ENCODE results near the gene SLC6A3.

Gene SLC6A3

GRCh38 chr5:1445313-1445688, at the start of gene SLC6A3:
SLC6A3 (minus strand) TSS chr5:1445440; CDS start chr5:1443197, 2,243 bp downstream.
- peak; percentile 64 for DNase-seq

- DNase-seq = no peak
Measured at GRCh38 chr5:1493941-1494340, 48.7 kb upstream of the SLC6A3 start.

- no peak for DNase-seq
Measured at GRCh38 chr5:1493413-1493812, 48.2 kb upstream of the SLC6A3 start.

- no peak for DNase-seq
Measured at GRCh38 chr5:1492757-1493156, 47.5 kb upstream of the SLC6A3 start.

GRCh38 chr5:1490376-1490775, 45.1 kb upstream of the SLC6A3 start:
- DNase-seq = no peak

- DNase-seq = no peak
Measured at GRCh38 chr5:1489754-1490153, 44.5 kb upstream of the SLC6A3 start.

- no peak for DNase-seq
Measured at GRCh38 chr5:1488882-1489680, 43.8 kb upstream of the SLC6A3 start.

GRCh38 chr5:1487079-1487764, 42.0 kb upstream of the SLC6A3 start:
- DNase-seq = no peak

GRCh38 chr5:1486271-1486670, 41.0 kb upstream of the SLC6A3 start:
- no peak for DNase-seq

- DNase-seq = no peak
Measured at GRCh38 chr5:1485579-1486118, 40.4 kb upstream of the SLC6A3 start.

GRCh38 chr5:1484730-1485578, 39.7 kb upstream of the SLC6A3 start:
- no peak for DNase-seq

GRCh38 chr5:1483856-1484729, 38.9 kb upstream of the SLC6A3 start:
- DNase-seq = no peak

- DNase-seq = no peak
Measured at GRCh38 chr5:1483064-1483463, 37.8 kb upstream of the SLC6A3 start.

- DNase-seq = no peak
Measured at GRCh38 chr5:1481959-1482331, 36.7 kb upstream of the SLC6A3 start.

GRCh38 chr5:1481266-1481958, 36.2 kb upstream of the SLC6A3 start:
- DNase-seq = no peak

- no peak for DNase-seq
Measured at GRCh38 chr5:1480806-1481205, 35.6 kb upstream of the SLC6A3 start.

- no peak for DNase-seq
Measured at GRCh38 chr5:1480217-1480616, 35.0 kb upstream of the SLC6A3 start.

- peak; percentile 45 for DNase-seq
Measured at GRCh38 chr5:1479581-1480188, 34.4 kb upstream of the SLC6A3 start.

- DNase-seq = no peak
Measured at GRCh38 chr5:1479066-1479465, 33.8 kb upstream of the SLC6A3 start.

GRCh38 chr5:1478271-1479035, 33.2 kb upstream of the SLC6A3 start:
- no peak for DNase-seq

Measured in NCI-H1694 treated with DMSO at 0.1 percent for 48 hours (cell line).